Activated T-cell treated with anti-CD3 and anti-CD28 coated beads for 24 hours (primary cell): Measurements from ENCODE around the gene MRPL37.
"Not testable (repeated sequence)": the region's sequence is repeated elsewhere in the genome, so short reads cannot be mapped to it uniquely, and the experiment has no call there.

Experiments used
- DNase-seq: peaks from one replicate; pipeline ENCODE4 v3.0.0-alpha.2; 2020; ENCODE audit warnings: low read depth

The MRPL37 gene

DNA sequence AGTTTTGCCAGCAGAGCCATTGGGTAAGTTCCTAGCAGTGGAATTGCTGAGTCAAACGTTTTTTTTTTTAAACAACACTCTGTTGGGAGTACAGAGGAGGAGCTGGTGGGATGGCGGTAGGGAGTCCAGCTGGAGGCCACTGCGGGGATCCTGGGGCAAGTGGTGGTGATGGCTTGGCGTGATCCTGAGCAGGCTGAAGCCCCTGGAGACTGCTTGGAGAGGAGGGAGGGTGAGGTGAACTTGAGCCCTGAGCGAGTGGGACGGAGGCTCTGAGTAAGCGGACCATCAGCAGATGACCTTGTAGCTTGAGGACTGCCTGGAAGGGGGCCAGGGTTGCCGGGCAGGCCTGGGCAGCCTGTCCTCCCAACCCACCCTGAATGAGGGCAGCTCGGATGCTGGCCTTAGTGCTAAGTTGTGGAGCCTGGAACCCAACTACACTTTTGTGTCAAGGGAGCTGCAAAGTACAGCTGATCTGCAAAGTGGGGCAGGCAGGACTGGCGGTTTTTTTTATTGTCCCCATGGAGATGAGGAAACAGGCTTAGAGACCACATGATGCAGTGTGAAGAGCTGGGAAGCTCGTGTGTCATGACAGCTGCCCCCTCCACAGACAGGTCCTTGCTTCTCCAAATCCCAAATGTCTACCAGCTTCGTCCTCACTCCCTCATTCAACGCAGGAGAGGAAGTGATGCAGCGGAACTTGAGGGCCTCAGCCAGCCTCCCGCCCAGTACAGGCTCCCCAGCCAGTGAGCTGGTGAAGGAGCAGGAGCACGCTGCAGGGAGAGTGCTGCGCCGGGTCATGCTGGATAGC lies 20.2 kb downstream of the MRPL37 start:
- no peak for DNase-seq

DNA sequence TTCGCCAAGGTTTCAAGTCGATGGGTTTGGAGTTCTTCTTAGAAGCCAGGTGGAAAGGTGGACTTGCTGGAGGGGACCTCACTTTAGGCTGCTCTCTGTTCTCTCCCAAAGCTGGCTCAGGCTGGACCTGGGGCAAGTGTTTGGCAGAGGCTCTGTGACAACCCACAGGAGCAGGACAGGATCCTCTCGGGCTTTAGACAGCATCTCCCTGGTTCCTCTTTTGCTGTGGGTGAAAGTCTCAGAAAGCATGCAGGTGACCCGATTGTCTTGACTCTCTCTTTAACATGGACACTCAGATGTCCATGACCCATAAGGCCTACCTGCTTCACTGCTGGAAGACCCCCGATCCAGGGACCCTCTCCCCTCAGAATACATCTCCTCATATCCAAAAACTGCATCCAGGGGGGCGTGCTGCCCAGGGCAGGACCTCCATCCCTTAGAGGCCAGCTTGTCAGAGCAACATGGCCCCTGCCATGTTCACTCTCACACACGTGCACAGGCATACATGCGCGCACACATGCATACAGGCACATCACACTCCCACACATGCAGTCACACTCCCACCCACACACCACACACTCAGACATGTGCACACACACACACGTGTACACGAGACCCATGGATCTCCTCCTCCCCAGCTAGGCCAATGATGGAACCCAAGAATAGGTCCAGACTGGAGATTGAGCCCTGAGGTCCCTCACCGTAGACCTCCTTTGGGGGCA lies 21.3 kb downstream of the MRPL37 start:
- DNase-seq, result no peak

DNA sequence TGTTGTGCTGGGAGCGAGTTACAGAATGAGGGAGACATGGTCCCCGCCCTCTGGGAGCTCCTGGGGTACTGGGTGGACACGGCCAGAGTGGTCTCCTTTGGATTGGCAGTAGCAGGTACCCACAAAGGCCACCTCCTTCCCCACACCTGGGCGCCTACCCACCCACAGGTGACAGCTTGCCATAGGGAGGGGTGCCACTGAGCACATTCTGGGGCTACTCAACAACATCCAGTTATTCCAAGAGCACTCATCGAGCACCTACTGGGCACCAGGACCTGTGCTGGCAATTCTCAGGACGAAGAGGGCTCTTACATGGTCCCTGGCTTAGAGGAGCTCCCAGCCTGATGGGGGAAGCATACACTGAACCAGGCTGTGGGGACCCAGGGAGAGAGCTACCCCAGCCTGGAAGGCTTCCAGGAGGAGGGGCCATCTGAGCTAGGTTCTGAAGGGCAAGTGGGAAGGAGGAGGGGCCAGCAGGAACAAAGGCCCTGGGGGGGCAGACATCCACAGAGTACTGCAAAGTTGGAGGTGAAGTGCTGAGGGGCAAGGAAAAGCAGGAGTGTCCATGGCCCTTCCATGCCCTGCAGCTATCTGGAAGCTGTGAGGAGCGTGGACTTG lies 22.0 kb downstream of the MRPL37 start:
- DNase-seq, result no peak

DNA sequence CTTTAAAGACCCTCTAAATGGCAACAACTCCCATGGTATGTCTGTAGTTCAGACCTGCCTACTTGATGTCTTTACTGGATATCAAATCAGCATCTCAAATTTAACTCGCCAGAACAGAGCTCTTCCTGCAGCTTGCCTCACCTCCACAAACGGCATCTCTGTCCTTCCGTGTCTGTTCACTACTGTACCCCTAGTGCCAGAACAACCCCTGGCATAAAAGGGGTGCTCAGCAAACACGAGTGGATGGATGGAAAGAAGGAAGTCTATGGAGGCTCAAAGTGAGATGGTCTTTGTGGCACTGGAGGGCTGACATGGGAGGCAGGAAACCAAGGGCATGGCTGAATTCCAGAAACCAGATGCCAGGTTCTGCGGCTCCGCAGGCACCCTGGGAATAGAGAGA lies 22.7 kb downstream of the MRPL37 start:
- DNase-seq, result no peak

DNA sequence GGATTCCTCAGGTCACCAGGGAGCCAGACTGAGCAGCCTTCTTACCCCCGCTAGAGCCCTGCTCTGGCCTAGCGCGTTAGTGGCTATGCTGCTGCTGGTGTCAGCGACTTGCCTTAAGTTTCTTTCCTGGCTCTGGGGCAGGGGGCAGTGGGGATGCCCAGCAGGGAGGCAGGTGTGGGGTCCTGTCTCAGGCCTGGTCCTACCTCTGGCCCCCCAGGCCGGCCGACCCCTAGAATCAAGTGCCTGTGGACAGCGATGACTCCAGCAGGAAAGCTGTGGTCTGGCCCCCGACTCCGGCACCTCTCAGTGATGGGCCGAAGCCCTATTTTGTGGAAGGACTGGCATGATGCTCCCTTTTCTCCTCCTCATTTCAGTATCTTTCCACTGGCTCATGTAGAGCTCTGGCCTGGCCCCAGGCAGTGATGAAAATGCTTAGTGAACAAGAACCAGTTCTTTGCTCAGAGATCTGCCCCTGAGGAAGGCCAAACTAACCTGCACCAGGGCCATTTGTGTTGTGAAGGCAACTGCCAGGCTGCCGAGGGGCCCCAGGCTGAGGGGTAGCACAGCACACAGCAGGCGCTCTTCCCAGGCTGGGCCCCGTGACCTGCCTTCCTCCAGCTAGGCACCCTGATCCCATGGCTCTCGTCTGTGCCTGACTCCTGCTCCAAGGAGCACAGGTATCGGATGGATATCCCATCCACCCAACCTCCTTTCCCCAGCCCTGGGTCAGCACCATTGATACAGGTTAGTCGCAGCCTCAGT lies 23.7 kb downstream of the MRPL37 start:
- no peak for DNase-seq

DNA sequence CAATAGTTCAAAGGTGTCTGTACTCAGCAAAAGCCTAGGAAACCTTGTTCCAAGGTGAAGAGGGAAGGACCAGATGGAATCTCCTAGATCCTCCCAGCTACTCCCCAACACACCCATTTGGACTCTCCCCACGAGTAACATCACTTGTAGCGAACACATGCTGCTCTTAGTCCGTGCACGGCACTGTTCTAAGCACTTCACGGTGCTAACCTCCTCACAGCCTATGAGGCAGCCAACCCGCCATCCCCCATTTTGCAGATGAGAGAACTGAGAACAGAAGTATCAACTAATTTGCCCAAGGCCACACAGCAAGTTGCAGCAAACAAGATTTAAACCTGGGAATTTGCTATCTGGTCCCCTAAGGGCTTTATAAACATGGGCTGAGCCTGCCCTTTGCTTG lies 24.3 kb downstream of the MRPL37 start:
- DNase-seq, result no peak

DNA sequence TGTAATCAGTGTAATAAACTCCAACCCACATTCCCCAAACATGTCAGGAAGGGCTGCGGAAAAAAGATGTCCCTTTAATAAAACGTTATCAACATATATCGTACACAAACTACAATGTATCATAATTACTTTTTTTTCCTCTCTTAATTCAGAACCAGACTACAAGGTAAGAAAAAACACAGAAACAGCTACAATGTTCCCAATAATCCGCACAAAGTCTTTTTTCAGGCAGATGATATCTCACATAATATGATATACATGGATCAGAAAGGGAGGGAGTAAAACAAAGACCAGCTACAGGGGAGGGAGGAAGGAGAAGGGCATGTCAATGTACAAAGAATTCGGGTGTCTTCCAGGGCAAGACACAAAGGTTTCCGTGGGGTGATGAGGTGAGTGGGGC lies 25.4 kb downstream of the MRPL37 start:
- no peak for DNase-seq

DNA sequence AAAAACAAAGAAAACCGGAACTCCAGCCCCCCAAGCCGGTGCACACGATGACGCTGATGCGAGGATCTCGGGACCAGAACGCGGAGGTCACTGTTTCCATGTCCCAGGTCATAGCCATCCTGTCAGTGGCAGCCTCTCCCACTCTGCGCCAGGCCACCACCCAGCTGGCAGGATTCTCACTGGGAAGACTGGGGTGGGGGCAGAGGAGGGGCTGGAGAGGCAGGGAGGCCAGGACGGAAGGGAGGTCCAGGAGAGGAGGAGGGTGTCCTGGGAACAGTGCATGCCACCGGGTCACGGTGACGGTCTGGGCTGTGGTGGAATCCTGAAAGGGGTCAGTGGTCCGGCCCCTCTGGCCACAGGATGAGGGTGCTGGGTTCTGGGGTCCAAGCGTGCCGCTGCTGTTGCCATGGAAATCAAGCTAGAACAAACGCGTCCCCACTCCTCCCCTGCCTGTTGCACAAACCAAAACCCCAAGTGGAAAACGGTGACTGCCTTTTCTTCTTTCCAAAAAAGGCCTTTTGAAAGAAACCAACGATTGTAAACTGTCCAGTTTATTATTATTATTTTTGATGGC lies 26.1 kb downstream of the MRPL37 start:
- DNase-seq, result no peak

DNA sequence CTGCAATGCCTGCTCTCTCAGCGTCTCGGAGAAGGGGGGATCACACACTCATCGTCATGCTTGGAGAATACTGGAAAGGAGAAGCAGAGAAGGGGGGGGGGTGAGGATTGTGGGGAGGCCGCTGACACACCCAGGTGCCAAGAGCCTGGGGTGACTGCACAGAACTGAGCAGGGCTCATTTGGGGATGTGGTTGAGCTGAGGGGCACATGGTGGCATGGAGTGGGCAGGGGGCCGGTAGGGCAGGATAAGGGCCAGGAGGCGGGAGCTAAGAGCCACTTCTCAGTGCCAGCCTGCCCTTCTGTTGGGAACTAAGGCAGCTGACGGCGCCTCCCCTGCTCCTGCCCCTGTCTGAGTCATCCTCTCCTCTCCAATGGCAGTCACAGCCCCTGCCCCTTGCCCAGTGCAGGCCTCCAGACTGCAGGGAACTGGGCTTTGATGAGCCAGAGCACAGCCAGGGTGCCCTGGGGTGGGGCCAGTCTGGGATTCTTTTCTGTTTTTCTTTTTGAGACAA lies 27.2 kb downstream of the MRPL37 start:
- DNase-seq, result no peak

DNA sequence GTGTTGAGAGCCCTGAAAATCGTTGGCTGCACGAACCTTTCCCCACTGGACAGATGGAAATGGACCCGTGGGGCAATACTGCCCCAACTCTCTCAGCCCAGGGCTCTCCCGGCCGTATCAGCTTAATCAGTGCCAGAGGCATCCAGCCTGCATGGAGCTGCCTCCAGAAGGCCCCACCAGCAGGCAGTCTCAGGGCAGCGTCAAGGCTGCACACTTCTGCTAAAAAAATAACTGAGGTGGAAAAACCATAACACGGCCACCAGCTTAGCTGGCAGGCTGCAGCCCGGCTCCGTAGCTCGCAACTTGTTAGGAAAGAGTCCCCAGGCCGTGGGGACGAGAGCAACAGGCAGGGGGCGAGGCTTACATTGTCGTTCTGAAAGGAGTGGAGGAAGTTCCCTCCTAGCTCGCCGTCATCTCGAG lies 27.9 kb downstream of the MRPL37 start:
- no peak for DNase-seq

DNA sequence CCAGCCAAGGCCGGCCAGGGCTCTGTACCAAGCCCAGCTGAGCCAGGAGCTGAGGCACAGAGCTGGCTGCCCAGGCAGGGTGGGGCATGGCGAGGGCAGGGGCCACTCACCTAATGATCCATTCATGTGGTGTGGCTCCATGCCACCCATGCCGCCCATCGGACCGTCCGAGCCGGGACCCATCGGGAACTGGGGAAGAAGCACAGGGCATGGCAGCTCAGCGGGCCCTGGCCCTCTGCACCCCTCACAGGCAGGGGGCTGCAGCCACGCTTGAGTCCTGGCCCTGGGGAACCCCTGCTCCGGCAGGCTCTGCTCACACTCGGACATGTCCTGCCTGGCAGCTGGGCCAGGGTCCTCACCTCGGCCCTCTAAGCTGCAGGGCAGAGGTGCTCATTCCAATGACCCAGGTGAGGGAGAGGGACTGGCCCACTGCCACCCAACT lies 28.7 kb downstream of the MRPL37 start:
- no peak for DNase-seq

DNA sequence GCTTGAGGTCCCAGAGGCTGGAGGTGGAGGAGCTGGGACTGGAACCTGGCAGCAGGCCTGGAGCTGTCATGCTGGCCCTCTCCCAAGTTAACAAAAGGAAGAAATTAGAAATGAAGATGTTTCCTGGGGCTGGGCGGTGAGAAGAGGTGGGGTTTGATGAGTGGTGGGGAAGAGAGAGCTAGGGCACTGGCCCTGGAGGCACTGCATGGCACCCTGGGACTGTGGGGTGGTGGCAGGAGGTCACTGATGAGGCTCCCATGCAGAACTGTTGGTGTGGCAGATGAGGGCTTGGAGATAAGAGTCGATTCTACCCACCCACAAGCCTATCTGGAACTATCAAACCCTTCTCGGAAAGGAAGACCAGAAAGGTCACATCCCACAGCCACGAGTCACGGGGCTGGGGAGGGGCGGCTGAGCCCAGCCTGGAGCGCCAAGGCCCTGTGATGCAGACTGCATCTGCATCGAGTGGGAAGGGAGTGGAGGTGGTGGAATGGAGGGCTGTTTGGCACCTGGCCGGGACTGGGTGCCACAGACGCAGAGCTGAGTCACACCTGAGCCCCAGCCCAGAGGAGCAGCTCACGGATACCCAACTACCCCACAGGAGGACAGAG lies 29.4 kb downstream of the MRPL37 start:
- peak; percentile 11 for DNase-seq

DNA sequence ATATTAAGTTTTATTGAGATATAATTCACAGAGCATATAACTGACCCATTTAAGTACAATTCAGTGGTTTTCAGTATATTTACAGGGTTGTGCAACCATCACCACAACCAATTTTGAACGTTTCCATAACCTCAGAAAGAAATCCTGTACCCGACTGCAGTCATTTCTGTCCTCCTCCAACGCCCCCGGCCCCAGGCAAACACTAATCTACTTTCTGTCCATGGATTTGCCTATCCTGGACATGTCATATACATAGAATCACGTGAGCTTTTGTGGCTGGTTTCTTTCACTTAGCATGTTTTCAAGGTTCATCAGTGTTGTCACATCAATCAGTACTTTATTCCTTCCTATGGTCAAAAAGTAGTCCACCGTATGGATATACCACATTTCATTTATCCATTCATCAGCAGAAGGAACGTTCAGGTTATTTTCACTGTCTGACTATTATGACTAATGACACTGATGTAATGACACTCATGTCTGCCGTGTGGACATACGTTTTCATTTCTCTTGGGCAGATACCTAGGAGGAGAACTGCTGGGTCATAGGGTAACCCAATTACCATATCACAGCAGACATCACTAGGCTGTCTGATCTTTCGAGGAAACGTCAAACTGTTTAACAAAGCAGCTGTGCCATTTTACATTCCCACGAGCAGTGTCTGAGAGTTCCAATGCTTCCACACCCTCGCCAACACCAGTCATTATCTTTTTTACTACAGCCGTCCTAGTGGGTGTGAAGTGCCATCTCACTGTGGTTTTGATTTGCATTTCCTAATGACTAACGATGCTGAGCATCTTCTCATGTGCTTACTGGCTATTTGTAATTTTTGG lies 30.8 kb downstream of the MRPL37 start:
- peak; percentile 11 for DNase-seq

DNA sequence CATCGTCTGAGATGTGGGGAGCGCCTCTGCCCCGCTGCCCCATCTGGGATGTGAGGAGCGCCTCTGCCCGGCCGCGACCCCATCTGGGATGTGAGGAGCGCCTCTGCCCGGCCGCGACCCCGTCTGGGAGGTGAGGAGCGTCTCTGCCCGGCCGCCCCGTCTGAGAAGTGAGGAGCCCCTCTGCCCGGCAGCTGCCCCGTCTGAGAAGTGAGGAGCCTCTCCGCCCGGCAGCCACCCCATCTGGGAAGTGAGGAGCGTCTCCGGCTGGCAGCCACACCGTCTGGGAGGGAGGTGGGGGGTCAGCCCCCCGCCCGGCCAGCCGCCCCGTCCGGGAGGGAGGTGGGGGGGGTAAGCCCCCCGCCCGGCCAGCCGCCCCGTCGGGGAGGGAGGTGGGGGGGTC lies 33.2 kb downstream of the MRPL37 start:
- DNase-seq, result not testable (repeated sequence)

DNA sequence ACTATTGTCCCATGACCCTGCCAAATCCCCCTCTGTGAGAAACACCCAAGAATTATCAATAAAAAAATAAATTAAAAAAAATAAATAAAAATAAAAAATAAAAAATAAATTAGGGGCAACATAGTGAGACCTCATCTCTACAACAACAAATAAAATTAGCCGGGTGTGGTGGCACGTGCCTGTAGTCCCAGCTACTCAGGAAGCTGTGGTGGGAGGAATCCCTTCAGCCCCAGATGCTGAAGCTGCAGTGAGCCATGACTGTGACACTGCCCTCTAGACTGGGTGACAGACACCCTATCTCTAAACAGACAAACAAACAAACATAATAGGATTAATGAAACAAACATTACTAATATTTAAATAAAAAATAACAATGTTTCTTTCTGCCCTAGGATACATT lies 34.3 kb downstream of the MRPL37 start:
- DNase-seq, result no peak

DNA sequence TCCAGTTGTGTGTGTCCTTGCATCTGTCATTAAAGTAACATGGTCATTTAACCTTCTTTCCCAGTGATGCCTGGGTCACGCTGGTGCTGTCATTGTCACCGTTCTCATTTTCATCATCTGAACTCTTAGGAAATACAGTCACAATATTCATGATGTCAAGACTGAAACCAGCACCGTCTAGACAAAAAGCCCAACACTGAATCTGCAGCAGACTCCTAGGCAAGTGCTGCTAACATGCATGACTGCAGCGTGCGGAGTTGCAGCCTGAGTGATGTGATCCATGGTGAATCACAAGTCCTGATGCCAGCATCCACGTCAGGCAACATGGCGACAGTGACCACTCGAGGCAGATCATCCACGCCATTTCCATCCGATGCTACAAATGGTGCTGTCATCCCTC lies 37.6 kb downstream of the MRPL37 start:
- DNase-seq, result no peak

DNA sequence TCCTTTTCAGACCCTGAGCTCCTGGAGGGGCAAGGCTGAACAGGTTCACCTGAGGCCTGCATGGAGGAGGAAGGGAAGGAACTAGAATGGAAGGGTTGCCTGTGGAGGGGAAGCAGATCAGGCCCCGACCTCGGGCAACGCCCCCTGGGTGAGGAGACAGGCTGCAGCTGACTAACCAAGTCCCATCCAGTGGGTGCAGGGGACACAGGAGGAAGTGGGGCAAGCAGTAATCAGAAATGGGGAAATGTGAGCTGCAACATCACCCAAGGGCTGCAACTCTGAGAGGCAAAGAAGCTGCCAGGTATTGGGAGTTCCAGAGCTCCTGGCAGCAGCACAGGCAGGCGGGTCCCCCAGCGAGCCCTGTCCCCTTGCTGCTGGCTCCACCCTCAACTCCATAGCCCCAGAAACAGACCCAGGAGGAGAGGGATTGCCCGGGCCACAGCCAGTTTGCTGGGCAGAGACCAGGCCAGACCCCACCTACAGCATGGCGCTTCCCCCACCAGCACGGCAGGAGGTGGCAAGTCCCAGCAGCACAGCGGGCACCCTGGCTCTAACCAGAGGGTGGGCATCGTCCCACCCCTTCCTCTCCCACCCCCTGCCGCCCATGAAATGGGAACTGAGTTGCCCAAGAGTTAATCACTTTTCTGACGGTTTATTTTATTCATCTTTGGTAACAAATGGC lies 38.5 kb downstream of the MRPL37 start:
- no peak for DNase-seq

DNA sequence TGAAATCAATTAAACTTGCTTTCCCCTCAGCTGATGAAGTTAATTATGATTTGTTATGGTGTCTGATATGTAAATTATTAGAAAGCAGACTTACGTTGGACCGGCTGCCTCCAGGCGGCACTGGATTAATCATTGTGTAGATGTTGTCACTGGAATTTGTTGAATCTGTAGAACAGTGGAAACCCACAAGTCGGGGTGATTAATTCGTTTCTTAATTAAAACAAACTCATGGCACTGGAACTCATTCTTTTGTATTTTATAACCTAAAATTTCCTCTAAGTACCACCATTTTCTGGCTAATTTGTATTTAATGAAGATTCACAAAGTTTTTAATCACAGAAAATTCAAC lies 39.0 kb downstream of the MRPL37 start:
- DNase-seq, result no peak

DNA sequence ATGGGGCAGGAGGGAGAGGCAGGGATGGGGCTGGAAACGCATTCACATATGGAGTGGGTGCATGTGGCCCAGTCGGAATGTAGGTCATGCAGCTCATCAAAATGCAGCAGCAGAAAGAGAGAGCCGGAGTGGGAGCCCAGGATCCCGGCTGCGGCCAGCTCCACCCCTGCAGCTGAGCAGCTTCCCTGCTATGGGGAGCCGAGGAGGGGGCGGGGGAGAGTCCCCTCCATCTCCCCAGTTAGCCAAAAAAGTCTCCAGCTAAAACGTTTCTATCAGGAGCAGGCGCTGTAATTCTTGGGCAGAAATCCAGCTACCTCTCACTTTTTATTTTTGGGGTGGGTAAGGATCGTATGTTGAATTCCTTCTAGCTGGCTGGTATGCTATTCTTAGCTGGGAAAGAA lies 39.7 kb downstream of the MRPL37 start:
- no peak for DNase-seq

DNA sequence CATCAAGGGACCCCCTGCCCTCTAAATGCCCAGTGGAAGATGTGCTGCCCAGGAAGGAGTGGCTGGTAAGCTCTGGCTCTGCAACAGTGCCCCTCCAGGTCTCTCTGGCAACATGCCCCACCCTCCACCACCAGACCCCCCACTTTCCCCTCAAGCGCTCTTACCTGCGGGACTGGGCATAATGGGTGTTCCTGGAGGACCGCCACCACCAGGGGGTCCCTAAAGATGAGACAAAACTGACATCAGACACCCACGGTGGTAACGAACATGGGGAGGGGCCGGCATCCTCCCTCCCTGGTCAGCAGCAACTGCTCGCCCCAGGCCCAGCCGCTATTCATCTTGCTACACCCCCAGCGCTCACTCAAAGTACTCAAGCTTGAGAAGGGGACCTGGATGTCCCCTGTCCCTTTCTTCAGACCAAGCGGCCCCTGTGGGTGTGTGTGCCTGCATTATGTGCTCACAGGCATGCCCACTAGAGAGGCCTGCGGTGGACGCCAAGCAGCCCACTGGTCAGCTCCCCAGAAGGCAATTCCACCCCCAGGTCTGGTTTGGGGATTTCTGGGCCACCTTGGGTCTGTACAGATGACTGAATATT lies 40.9 kb downstream of the MRPL37 start:
- no peak for DNase-seq
